Activated CD8-positive, alpha-beta memory T cell treated with anti-CD3 and anti-CD28 coated beads for 4 hours (primary cell): ENCODE data around the gene LPAR5.
"Not testable (repeated sequence)": the region's sequence is repeated elsewhere in the genome, so short reads cannot be mapped to it uniquely, and the experiment has no call there.

Experiments
- DNase-seq, 2 donors: peaks; one replicate each; pipeline ENCODE4 v3.0.0-alpha.2; 2020; ENCODE audit warnings: low read depth in 2 of 2

Gene LPAR5

DNA sequence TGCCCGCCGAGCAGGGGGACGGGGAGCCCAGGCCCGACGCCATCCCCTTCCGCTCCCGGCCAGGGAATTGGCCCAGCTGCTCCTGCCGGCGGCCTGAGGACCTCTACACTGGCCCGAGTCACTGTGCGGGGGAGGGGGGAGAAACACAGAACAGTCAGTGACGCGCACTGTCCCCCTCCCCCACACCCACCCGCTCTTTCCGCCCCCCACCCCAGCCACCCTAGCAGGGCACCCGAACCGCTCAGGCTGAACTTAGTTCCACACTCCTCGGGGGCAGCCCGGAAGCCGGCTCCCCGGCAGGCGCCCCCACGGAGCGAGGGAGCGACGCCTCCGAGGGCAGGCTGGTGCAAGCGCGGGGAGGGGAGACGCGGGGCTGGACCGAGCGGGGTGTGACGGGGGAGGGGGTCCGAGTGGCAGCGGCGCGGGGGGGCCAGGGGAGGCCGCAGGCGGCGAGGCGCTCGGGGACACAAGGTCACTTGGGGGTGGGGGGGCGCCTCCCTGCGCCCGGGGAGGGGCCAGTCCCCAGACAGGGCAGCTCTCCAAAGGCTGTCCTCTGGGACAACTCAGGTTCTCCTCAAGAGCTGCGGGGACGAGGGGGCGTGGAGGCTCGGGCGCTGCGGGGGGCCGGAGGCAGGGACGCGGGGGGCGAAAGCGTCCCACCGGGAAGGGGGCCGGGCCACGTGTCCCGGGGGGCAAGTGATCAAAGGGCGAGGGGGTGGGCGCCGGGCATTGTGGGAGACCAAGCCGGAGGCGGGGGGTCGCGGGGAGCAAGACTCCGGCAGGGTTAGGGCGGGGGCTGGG lies 29.2 kb downstream of the LPAR5 start:
- DNase-seq: peak; percentile 55 to 64

DNA sequence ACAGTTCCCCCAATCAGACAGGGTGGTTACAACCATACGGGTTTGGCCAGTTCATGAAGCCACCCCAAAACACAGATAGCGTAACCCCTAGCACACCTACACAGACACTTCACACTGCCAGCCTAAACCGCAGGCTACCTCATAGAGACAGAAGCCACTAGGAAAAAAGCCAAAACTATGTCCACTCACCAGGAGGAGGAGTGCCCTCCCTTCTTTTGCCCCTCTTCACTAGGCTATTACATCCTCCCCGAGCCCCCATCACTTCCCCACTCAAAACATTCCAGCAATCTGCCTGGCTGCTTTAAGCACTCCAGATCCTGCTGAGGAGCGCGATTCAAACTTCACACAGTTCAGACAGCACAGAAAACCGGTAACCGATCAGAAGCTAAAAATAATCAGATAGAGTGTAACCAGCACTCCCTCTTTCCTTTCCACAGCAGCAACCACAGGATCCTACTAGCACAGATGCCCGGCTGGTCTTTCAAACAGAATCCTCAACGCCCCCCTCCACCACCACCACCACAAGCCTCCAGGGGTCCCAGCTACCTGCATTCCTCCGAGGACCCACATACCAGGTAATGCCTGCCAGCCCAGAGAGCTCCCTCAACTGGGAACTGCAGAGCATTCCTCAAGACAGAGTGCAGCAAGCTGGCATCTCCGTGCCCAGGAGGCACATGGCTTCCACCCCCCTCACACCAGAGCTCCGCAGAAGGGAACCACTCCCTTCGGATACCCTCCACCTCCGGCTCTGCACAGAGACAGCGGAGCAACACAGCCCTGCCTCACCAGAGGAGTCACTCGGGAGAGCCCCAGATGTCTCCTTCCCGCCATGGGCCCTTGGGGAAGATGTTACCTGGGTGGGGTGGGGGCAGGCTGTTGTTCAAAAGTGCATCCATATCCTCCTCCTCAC lies 30.1 kb downstream of the LPAR5 start:
- DNase-seq: no peak

DNA sequence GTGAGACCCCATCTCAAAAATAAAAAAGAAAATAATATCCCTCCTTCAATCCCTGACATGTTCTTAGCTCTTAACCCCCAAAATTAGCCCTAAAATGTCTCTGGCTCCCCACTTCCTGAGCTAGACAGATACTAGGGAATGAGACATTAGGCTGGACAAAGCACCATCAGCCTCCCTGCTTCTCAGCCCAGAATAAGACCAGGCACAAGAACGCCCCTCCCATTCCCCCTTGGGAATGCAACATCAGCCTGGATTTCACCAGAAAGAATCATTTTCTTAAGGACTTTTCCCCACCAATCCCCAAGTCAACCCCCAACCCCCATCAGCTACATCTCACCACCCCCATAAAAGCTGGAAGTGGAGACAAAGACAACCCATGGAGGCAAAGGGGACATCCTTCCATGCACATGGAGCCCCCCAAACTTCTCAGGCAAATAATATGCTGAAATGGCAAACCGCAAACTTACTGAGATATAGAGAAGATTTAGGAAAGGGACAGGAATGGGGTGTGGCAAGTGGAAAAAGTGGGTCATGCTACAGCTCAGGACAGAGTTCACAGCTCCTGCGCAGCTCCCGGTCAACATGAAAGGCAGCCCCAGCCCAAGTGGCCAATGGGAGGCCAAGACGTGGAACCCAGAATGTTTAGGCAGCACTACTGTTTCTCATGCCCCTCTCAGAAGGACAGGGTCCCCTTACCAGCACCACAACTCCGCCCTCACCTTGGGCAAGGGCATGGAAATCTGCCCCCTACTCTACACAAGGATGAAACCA lies 31.3 kb downstream of the LPAR5 start:
- DNase-seq: no peak

GRCh38 chr12:6603095-6603567 lies 32.6 kb downstream of the LPAR5 start:
- no peak for DNase-seq

GRCh38 chr12:6602526-6602925 lies 33.2 kb downstream of the LPAR5 start:
- DNase-seq: no peak

DNA sequence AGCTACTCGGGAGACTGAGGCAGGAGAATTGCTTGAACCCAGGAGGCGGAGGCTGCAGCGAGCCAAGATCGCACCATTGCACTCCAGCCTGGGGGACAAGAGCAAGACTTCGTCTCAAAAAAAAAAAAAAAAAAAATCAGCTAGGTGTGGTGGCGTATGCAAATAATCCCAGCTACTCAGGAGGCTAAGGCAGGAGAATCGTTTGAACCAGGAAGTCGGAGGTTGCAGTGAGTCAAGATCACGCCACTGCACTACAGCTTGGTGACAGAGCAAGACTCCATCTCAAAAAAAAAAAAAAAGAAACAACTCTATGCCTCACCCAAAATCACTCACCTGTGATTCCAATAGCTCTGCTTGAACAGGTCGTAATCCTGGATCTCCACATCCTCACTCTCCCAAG lies 40.1 kb downstream of the LPAR5 start:
- DNase-seq: not testable (repeated sequence)

DNA sequence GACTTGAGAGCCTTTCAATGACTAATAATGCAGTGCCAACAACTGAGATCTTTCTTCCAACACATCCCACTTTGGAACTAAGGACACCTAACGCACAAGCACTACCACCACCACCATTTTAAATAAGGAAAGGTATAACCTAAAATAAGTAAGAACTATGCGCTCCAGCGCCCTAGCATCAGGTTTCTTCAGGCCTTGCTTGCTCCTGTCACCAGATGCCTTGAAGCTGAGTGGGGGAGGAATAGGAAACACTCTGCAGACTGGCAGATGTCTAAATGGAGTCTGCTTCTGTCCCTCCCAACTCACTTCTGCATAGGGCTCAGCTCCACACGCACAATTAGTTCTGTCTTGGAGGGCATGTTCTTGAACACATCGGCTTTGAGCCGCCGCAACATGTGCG lies 43.7 kb downstream of the LPAR5 start:
- no peak for DNase-seq

- not testable (repeated sequence) for DNase-seq
These were observed 49.2 kb downstream of the LPAR5 start for GRCh38 chr12:6586569-6586968.

DNA sequence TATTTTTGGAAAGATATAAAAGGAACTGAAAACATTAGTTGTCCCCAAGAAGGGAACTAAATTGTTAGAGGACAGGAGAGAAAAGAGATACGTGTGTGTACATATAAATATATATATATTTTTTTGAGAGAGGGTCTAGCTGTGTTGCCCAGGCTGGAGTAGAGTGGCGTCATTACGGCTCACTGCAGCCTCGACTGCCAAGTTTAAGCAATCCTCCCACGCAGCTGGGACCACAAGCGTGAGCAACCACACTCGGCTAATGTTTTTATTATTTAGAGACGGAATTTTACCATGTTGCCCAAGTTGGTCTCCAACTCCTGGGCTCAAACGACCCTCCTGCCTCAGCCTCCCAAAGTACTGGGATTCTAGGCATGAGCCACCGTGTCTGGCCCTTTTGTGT lies 51.5 kb downstream of the LPAR5 start:
- no peak for DNase-seq

DNA sequence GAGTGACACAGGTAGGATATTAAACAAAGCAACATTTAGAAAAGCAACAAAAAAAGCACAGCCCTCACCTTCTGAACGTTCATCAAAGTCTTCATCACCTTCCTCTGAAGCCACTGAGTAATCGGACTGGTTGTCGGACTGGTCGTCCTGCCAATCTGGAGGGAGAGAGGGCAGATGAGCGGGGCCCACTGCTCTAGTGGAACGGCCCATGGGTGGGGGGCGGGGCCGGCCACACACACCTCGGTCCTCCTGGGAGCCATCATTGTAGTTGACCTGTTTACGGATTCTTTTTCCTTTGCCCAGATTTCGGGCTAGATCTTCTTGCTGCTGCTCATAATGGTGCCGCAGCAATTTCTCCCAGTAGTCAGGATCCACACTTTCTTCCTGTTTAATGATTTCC lies 52.8 kb downstream of the LPAR5 start:
- no peak for DNase-seq

DNA sequence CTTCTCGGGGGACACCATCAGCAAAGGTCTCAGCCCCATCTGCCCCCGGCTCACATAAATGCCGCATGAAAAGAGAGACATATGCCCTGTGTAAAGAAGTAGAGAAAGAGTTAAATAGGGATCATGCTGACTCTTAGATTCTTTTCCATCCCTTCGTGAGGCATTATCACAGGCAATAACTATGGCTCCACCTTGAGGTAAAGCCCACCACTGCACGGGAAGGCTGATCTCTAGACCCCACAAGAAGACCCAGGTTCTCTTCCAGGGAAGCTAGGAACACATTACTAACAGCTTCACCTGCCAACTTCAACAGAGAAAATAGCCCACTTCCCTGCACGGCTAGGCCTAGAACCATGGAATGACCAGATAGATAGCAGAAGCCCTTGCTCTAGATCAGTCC lies 53.6 kb downstream of the LPAR5 start:
- no peak for DNase-seq

- DNase-seq: no peak
These were observed 60.1 kb downstream of the LPAR5 start for GRCh38 chr12:6575648-6576047.

DNA sequence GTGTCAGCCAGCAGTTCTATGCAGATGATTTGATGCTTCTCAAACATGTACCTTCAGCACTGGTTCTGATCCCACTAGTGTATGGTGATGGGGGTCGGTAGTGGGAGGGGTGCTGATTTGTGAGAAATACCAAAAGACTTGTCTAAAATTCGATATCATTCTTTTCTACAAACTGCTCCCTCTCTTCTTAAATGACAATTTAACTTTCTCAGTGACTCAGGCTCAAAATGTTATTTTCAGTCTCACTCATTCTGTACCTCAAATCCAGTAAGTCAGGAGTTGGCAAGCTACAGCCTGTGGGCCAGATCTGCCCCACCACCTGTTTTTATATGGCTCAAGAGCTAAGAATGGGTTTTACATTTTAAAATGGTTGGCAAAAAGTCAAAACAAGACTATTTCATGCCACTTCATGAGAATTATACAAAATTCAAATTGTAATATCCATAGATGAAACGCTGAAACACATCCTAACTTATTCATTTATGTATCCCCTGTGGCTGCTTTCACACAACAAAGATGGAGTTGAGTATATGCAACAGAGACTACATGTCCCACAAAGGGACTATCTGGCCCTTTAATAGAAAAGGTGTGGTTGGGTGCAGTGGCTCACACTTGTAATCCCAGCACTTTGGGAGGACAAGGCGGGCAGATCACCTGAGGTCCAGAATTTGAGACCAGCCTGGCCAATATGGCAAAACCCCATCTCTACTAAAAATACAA lies 61.0 kb downstream of the LPAR5 start:
- no peak for DNase-seq

GRCh38 chr12:6573001-6573400 lies 62.8 kb downstream of the LPAR5 start:
- DNase-seq: no peak

- no peak for DNase-seq
These were observed 65.4 kb downstream of the LPAR5 start for GRCh38 chr12:6570264-6570887.

DNA sequence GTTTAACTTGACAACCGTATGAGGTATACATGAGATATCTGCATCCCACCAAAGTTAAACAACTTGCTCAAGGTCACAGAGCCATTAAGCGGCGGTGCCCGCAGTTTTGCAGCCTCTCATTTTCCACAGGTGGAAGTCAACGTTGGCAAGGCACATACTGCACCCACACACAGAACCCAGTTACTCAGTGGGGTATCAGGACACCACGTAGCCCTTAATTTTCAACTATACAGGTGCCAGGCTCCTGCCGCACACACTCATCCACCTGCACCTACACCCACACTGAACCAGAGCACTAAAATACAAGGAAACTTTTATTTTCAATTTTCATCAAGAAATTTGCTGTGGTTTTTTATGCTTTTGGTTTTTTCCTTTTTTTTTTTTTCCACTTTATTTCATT lies 66.0 kb downstream of the LPAR5 start:
- DNase-seq: no peak

DNA sequence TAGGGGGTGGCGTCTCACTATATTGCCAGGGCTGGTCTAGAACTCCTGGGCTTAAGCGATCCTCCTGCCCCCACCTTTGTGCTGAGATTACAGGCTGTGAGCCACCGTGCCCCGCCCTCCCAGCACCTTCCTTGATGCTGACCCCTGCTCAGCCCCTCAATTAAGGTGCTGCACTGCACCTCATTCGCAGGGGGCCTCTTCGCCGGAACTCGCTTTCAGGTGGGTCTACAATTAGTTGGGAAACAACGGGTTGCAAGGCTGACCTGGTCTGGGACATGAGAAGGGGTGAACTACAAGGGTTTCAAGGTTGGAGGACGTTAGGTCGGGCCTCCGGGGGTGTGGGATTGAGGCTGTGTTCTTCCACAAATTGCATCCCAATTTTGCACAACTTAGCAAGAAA lies 66.4 kb downstream of the LPAR5 start:
- no peak for DNase-seq
